Neural progenitor cell (in vitro differentiated cells): ENCODE data around the gene EFCAB6. TPM values are rescaled to one million over a fixed set of nuclear protein-coding genes. Genes with fewer than 3 reads are reported as not detected.

Experiments
- DNase-seq: peaks from one replicate; pipeline ENCODE4 v3.0.0-alpha.2; 2016; ENCODE audit warnings: low spot score
- H2AFZ ChIP-seq: fragments of 200-600 bp; sonication (generic); replicated peaks from 2 replicates; pipeline ENCODE4 v1.6.1; 2016; ENCODE audit warnings: antibody characterized with exemption
- H3F3A ChIP-seq: fragments of 200-600 bp; sonication (generic); 2 replicates; pipeline ENCODE4 v1.6.1; 2016; ENCODE audit warnings: antibody characterized with exemption, low read depth
- H3K27ac ChIP-seq: fragments of 200-600 bp; sonication (generic); 2 replicates; pipeline ENCODE4 v1.5.1; 2016; ENCODE audit warnings: mild to moderate bottlenecking
- H3K27me3 ChIP-seq: fragments of 200-600 bp; sonication (generic); 2 replicates; pipeline ENCODE4 v1.6.1; 2016; ENCODE audit warnings: mild to moderate bottlenecking, moderate library complexity
- H3K36me3 ChIP-seq: fragments of 200-600 bp; sonication (generic); 2 replicates; pipeline ENCODE4 v1.5.1; 2016
- H3K4me1 ChIP-seq: fragments of 200-600 bp; sonication (generic); 2 replicates; pipeline ENCODE4 v1.6.1; 2016; ENCODE audit warnings: mixed run types
- H3K4me2 ChIP-seq: fragments of 200-600 bp; sonication (generic); 2 replicates; pipeline ENCODE4 v1.6.1; 2016
- H3K4me3 ChIP-seq: fragments of 200-600 bp; sonication (generic); 2 replicates; pipeline ENCODE4 v1.5.1; 2016
- H3K79me2 ChIP-seq: fragments of 200-600 bp; sonication (generic); 2 replicates; pipeline ENCODE4 v1.6.1; 2016; ENCODE audit warnings: low read depth
- H3K9ac ChIP-seq: fragments of 200-600 bp; sonication (generic); 2 replicates; pipeline ENCODE4 v1.6.1; 2016
- H3K9me3 ChIP-seq: fragments of 200-600 bp; sonication (generic); 2 replicates; pipeline ENCODE4 v1.5.1; 2016; ENCODE audit warnings: low read depth
- H4K20me1 ChIP-seq: fragments of 200-600 bp; sonication (generic); 2 replicates; pipeline ENCODE4 v1.6.1; 2016; ENCODE audit warnings: low read depth
- H3K27ac Mint-ChIP-seq: 3 replicates; pipeline ENCODE4 v1.8.0; 2021; ENCODE audit warnings: mixed read lengths
- H3K27me3 Mint-ChIP-seq: 2 replicates; pipeline ENCODE4 v1.8.0; 2022; ENCODE audit warnings: low read depth, mild to moderate bottlenecking, inconsistent platforms, moderate library complexity, mixed read lengths; ENCODE audit not compliant: insufficient read depth
- H3K36me3 Mint-ChIP-seq: 3 replicates; pipeline ENCODE4 v1.8.0; 2021; ENCODE audit warnings: mixed read lengths
- H3K4me1 Mint-ChIP-seq: 3 replicates; pipeline ENCODE4 v1.8.0; 2021; ENCODE audit warnings: mixed read lengths
- H3K4me3 Mint-ChIP-seq: 3 replicates; pipeline ENCODE4 v1.8.0; 2021; ENCODE audit warnings: mild to moderate bottlenecking, moderate library complexity, mixed read lengths
- H3K9me3 Mint-ChIP-seq: 3 replicates; pipeline ENCODE4 v1.8.0; 2020; ENCODE audit warnings: mixed read lengths
- EZH2 ChIP-seq: fragments of 200-600 bp; sonication (generic); IDR thresholded peaks from 2 replicates; pipeline ENCODE4 v1.6.1; 2017; ENCODE audit warnings: antibody characterized with exemption, mild to moderate bottlenecking, moderate library complexity
- EZH2phosphoT487 ChIP-seq: fragments of 200-600 bp; sonication (generic); IDR thresholded peaks from 2 replicates; pipeline ENCODE4 v1.6.1; 2017; ENCODE audit warnings: antibody characterized with exemption
- total RNA-seq: library from RNA; depleted of rRNA; stranded (reverse); fragments of >200 nt; gene quantifications from 2 replicates; pipeline ENCODE4 v1.2.3, GENCODE V29; 2015; ENCODE audit warnings: low replicate concordance
- TF ChIP-seq, protein P1 (sequence below): fragments of 200-600 bp; sonication (generic); IDR thresholded peaks from 2 replicates; pipeline ENCODE4 v1.5.1; 2017; ENCODE audit warnings: antibody characterized with exemption, mild to moderate bottlenecking

Gene EFCAB6
- total RNA-seq, 1 donor from 2014 or later: 4.9 TPM

GRCh38 chr22:43739851-43740379 is 72.2 kb downstream of the EFCAB6 start:
- Histone ChIP-seq H3K27ac (no peak overlapping the region), H3K36me3 (no peaks in the 10 kb centered on the region), H2AFZ (no peak overlapping the region), H3K27me3 (no peaks in the 10 kb centered on the region), H3K4me1 (no peaks in the 10 kb centered on the region), H3K4me2 (no peak overlapping the region), H3K79me2 (no peaks in the 10 kb centered on the region), H3K4me3 (no peak overlapping the region), H3K9me3 (no peaks in the 10 kb centered on the region), H3K9ac (no peak overlapping the region), H4K20me1 (no peaks in the 10 kb centered on the region), H3F3A (peaks cover 11% of the 10 kb centered on the region)
- Mint-ChIP-seq H3K36me3 (no peaks in the 10 kb centered on the region), H3K27me3 (no peaks in the 10 kb centered on the region), H3K9me3 (no peaks in the 10 kb centered on the region), H3K4me1 (no peaks in the 10 kb centered on the region), H3K4me3 (no peak overlapping the region), H3K27ac (no peak overlapping the region)
- no peak for DNase-seq
- TF ChIP-seq, protein P1, sequence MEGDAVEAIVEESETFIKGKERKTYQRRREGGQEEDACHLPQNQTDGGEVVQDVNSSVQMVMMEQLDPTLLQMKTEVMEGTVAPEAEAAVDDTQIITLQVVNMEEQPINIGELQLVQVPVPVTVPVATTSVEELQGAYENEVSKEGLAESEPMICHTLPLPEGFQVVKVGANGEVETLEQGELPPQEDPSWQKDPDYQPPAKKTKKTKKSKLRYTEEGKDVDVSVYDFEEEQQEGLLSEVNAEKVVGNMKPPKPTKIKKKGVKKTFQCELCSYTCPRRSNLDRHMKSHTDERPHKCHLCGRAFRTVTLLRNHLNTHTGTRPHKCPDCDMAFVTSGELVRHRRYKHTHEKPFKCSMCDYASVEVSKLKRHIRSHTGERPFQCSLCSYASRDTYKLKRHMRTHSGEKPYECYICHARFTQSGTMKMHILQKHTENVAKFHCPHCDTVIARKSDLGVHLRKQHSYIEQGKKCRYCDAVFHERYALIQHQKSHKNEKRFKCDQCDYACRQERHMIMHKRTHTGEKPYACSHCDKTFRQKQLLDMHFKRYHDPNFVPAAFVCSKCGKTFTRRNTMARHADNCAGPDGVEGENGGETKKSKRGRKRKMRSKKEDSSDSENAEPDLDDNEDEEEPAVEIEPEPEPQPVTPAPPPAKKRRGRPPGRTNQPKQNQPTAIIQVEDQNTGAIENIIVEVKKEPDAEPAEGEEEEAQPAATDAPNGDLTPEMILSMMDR: no peak
- TF ChIP-seq EZH2phosphoT487 (no peak), EZH2 (no peak)

- Histone ChIP-seq H3K27ac (no peak overlapping the region), H3K9ac (no peak overlapping the region), H2AFZ (no peak overlapping the region), H3K4me3 (no peak overlapping the region), H4K20me1 (no peaks in the 10 kb centered on the region), H3K79me2 (no peaks in the 10 kb centered on the region), H3K27me3 (no peaks in the 10 kb centered on the region), H3F3A (peaks cover 11% of the 10 kb centered on the region), H3K4me1 (no peaks in the 10 kb centered on the region), H3K36me3 (no peaks in the 10 kb centered on the region), H3K4me2 (no peak overlapping the region), H3K9me3 (no peaks in the 10 kb centered on the region)
- no peak for TF ChIP-seq EZH2phosphoT487
- no peak for TF ChIP-seq EZH2
- TF ChIP-seq, protein P1: no peak
- Mint-ChIP-seq H3K4me1 (no peaks in the 10 kb centered on the region), H3K27me3 (no peaks in the 10 kb centered on the region), H3K27ac (no peak overlapping the region), H3K36me3 (no peaks in the 10 kb centered on the region), H3K4me3 (no peak overlapping the region), H3K9me3 (no peaks in the 10 kb centered on the region)
- DNase-seq: no peak
Measured at GRCh38 chr22:43737150-43737828, 74.8 kb downstream of the EFCAB6 start.

DNA sequence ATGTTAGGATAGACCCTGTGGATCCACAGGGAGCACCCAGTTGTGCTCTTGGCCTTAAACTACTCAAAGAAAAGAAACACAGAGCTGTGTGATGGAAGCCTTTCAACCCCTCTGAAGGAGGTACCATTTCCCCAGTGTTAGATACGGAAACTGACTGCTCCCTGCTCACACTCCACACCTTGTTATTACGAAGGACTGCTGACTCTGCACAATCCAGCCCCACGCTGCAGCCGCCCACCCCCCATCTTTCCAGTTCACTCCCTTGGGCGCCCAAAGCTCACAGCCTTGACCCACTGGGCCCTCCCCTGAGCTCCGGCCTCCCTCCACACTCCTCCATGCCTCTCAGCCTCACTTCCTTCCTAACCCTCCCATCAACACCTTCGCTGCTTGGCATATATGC is 75.5 kb downstream of the EFCAB6 start:
- H2AFZ ChIP-seq: no peak overlapping the region
- Mint-ChIP-seq H3K36me3 (no peaks in the 10 kb centered on the region), H3K27me3 (no peaks in the 10 kb centered on the region), H3K9me3 (no peaks in the 10 kb centered on the region), H3K27ac (no peak overlapping the region), H3K4me3 (no peak overlapping the region), H3K4me1 (no peaks in the 10 kb centered on the region)
- H3K4me1 ChIP-seq: no peaks in the 10 kb centered on the region
- DNase-seq: no peak
- no peak for TF ChIP-seq EZH2
- no peak for TF ChIP-seq EZH2phosphoT487
- TF ChIP-seq, protein P1: no peak
- H3K27ac ChIP-seq: no peak overlapping the region
- no peaks in the 10 kb centered on the region for H4K20me1 ChIP-seq
- no peak overlapping the region for H3K9ac ChIP-seq
- H3K79me2 ChIP-seq: no peaks in the 10 kb centered on the region
- H3K27me3 ChIP-seq: no peaks in the 10 kb centered on the region
- H3K36me3 ChIP-seq: no peaks in the 10 kb centered on the region
- H3K4me2 ChIP-seq: no peak overlapping the region
- H3F3A ChIP-seq: peaks cover 11% of the 10 kb centered on the region
- H3K9me3 ChIP-seq: no peaks in the 10 kb centered on the region
- H3K4me3 ChIP-seq: no peak overlapping the region
